Stimulated activated effector memory CD8-positive, alpha-beta T cell treated with anti-CD3 and anti-CD28 coated beads, Interleukin-12 subunit alpha, Interleukin-12 subunit beta, amount 100 ng/mL, for 72 hours (primary cell): ENCODE measurements around the gene ARID4B.
"Not testable (repeated sequence)": the region's sequence is repeated elsewhere in the genome, so short reads cannot be mapped to it uniquely, and the experiment has no call there.

Source experiments
- ATAC-seq: fragments of 150-1000 bp; cut with Tn5 transposase; 2 replicates; pipeline ENCODE4 v1.10.0; 2021
- DNase-seq, 2 donors: peaks; one replicate each; pipeline ENCODE4 v3.0.0; 2021 to 2022; ENCODE audit warnings: low spot score in 2 of 2
- H3K27ac Mint-ChIP-seq: one replicate; pipeline ENCODE4 v1.8.0; 2022; ENCODE audit warnings: mild to moderate bottlenecking, mixed read lengths
- H3K36me3 Mint-ChIP-seq: one replicate; pipeline ENCODE4 v1.8.0; 2022; ENCODE audit warnings: mild to moderate bottlenecking, mixed read lengths
- H3K4me1 Mint-ChIP-seq: one replicate; pipeline ENCODE4 v1.8.0; 2022; ENCODE audit warnings: mixed read lengths
- H3K4me3 Mint-ChIP-seq: one replicate; pipeline ENCODE4 v1.8.0; 2022; ENCODE audit warnings: mild to moderate bottlenecking, mixed read lengths
- H3K9me3 Mint-ChIP-seq: one replicate; pipeline ENCODE4 v1.8.0; 2022; ENCODE audit warnings: mixed read lengths

The ARID4B gene

DNA sequence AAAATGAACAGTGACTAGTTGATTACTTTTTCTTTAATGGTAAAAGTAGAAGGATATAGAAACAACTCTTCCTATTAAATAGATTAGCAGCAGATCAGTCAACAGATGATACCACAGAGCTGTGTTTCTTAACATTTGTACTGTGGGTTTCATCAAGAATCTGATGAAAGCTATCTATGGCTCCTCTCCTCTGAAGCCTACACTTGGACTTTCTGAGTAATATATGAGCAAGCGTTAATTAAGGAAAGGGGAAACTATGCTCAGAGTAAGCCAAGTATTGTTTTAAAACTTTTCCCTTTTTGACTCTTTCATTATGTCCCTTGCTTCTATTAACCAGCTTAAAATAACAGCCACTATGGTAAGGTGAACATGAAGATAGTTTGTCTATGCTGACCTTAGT lies 10.8 kb downstream of the ARID4B start:
- DNase-seq = no peak
- Mint-ChIP-seq H3K36me3 (peaks cover 59% of the 10 kb centered on the region), H3K9me3 (no peaks in the 10 kb centered on the region), H3K4me3 (peak overlapping the region; percentile 9), H3K27ac (no peak overlapping the region), H3K4me1 (peaks cover 65% of the 10 kb centered on the region)
- peak; percentile 83 for ATAC-seq

DNA sequence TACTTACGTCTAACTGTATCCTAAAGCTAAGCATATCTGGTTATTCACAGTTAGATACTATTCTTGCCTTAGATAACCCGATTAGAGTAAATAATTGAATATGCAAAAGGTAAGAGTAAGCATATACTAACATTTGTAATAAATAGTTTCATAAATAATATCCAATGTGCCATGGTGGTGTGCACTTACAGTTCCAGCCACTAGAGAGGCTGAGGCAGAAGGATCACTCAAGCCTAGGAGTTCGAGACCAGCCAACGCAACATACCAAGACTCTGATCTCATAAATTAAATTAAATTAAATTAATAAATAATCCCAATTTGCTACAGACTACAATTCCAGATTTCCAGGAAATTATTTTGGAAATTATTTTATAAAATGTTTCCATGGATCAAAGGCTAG lies 12.2 kb downstream of the ARID4B start:
- Mint-ChIP-seq H3K36me3 (peaks cover 59% of the 10 kb centered on the region), H3K27ac (no peak overlapping the region), H3K4me3 (no peak overlapping the region), H3K9me3 (no peaks in the 10 kb centered on the region), H3K4me1 (peaks cover 55% of the 10 kb centered on the region)
- ATAC-seq (no peak), DNase-seq (no peak)

DNA sequence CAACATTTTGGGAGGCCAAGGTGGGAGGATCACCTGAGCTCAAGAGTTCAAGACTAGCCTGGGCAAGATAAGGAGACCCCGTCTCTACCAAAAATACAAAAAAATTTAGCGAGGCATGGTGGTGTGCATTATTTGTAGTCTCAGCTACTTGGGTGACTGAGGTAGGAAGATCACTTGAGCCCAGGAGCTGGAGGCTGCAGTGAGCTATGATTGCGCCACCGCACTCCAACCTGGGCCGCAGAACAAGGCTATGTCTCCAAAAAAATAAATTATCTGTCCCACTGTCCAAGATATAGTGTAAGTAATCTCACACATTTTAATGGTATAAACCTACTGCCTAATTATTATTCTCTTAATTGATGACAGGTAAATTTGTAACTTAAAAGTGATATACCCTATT lies 12.8 kb downstream of the ARID4B start:
- Mint-ChIP-seq H3K4me1 (peaks cover 52% of the 10 kb centered on the region), H3K9me3 (no peaks in the 10 kb centered on the region), H3K36me3 (peaks cover 59% of the 10 kb centered on the region), H3K27ac (no peak overlapping the region), H3K4me3 (no peak overlapping the region)
- DNase-seq (peak in 1 of 2 donors; percentile 36), ATAC-seq (no peak)

DNA sequence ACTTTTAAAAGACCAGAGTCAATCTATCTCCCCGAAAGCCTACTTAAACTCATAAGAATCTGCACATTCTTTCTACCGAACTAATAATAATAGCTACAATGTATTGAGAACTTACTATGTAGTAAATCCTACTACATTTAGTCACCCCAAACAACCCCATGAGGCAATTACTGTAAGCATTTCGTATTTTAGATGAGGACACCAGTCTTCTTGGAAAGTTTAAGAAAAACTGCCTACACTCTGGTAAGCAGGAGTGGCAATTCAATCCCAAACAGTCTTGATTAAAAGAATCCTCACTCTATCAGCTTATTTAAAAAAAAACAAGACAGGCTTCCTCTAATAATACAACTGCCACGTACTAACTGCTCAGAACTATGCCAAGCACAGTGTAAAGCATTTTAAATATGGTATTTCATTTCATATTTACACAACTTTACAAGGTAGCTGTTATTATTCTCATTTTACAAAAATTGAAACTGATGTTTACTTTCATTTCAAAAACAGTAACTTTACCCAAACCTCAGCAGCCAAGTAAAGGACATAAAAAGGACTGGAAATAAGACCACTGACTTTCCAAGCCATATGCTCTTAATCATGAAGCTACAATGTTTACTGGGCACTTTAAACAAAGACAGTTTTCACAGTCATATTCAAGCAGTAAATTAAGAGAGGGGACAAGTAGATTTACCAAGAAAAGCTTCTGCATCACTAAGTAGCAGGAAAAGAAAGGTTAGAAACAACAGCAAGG lies 13.9 kb downstream of the ARID4B start:
- Mint-ChIP-seq H3K9me3 (no peaks in the 10 kb centered on the region), H3K27ac (peak overlapping the region; percentile 20), H3K36me3 (peaks cover 53% of the 10 kb centered on the region), H3K4me1 (peaks cover 49% of the 10 kb centered on the region), H3K4me3 (peak overlapping the region; percentile 51)
- DNase-seq = no peak
- no peak for ATAC-seq

DNA sequence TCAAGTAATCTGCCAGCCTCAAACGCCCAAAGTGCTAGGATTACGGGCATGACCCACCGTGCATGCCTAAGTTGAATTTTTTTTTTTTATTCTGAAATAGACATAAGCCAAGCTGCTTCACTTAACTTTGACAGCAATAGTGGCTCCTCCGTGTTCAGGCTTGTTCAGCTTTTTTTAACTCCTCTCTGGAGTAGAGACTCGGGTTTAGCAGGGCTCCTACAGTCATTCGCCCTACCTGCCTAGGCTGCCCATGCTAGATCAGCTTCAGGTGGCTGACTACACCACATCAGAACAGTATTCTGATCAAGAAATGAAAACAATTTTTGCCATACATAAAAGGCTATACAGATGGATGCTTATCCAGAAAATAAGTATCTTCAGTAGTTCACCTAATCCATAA lies 14.7 kb downstream of the ARID4B start:
- DNase-seq = no peak
- ATAC-seq = no peak
- peak overlapping the region; percentile 51 for H3K4me3 Mint-ChIP-seq
- peaks cover 45% of the 10 kb centered on the region for H3K36me3 Mint-ChIP-seq
- H3K27ac Mint-ChIP-seq = peak overlapping the region; percentile 20
- no peaks in the 10 kb centered on the region for H3K9me3 Mint-ChIP-seq
- peaks cover 40% of the 10 kb centered on the region for H3K4me1 Mint-ChIP-seq

DNA sequence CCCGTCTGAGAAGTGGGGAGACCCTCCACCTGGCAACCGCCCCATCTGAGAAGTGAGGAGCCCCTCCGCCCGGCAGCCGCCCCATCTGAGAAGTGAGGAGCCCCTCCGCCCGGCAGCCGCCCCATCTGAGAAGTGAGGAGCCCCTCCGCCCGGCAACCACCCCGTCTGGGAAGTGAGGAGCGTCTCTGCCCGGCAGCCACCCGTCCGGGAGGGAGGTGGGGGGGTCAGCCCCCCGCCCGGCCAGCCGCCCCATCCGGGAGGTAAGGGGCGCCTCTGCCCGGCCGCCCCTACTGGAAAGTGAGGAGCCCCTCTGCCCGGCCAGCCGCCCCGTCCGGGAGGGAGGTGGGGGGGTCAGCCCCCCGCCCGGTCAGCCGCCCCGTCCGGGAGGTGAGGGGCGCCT lies 18.8 kb downstream of the ARID4B start:
- H3K27ac Mint-ChIP-seq, H3K4me3 Mint-ChIP-seq, ATAC-seq, H3K9me3 Mint-ChIP-seq, DNase-seq: not testable (repeated sequence)
- peaks cover 38% of the 10 kb centered on the region for H3K36me3 Mint-ChIP-seq
- peaks cover 54% of the 10 kb centered on the region for H3K4me1 Mint-ChIP-seq

DNA sequence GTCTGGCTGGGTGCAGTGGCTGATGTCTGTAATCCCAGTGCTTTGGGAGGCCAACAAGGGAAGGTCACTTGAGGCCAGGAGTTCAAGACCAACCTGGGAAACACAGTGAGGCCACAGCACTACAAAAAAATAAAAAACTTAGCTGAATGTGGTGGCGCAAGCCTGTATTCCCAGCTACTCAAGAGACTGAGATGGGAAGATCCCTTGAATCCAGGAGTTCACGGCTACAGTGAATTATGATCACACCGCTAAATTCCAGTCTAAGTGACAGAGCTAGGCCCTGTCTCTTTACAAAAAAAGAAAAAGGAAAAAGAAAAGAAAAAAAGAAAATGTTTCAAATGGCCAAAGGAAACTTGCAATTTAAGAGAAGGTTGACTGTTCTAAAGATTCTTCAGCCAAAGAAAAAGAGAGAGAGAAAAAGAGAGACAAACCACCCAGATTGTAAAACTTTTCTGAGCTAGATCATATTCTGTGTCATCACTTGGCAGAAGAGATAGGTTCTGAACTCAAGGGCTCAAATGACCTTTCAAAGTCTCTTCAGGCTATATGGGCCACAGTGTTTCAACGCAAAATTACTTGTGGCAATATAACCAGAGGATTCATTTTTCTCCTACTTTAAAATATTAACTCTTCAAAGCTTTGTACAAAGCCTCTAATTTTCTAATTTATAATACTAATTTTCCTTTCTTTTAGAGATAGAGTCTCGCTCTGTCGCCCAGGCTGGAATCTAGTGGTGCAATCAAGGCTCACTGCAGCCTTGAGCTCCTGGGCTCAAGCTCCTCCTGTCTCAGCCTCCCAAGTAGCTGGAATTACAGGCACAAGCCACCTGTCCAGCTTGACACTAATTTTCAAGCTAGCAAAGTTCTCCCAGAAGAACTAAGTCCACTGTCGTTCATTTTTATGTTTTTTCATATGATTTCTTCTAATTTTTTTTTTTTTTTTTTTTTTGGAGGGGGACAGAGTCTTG lies 20.5 kb downstream of the ARID4B start:
- no peak for ATAC-seq
- DNase-seq = no peak
- Mint-ChIP-seq H3K4me3 (no peak overlapping the region), H3K36me3 (peaks cover 45% of the 10 kb centered on the region), H3K4me1 (peaks cover 42% of the 10 kb centered on the region), H3K27ac (no peak overlapping the region), H3K9me3 (no peaks in the 10 kb centered on the region)

DNA sequence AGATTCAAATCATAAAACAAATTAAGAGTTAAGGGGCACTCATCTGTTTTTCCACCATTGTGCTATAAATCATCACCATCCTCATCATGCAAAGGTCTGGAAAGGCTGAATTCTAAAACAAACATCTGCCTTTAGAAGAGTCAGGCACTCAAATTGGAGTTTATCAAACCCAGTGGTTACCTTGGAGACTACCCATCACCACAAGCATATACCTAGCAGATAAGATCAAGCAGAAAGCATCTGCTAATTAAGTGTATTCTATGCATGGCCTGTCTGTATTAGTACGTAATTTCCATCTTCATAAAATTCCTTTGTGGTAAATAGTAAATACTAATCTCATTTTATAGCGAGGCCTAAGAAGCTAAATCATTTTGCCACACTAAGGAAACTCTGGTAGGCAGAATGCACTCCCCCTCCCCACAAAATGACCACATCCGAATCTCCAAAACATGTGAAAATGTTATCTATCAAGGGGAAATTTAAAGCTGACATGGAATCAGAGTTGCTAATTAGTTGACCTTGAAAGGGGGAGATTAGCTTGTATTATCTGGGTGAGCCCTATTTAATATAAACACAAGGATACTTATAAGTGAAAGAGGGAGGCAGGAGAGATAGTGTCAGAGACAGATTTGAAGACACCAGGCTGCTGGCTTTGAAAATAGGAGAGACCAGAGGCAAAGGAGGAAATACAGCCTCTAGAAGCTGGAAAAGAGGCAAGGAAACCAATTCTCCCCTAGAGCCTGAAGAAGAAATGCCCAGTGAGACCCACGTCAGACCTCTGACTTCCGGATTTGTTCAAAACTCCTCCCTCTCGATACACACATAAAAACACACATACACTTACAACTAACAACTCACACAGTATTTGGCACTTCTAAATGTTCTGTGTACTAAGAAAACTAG lies 23.2 kb downstream of the ARID4B start:
- ATAC-seq (peak; percentile 72), DNase-seq (no peak)
- H3K4me3 Mint-ChIP-seq = peak overlapping the region; percentile 18
- no peaks in the 10 kb centered on the region for H3K9me3 Mint-ChIP-seq
- H3K36me3 Mint-ChIP-seq = peaks cover 18% of the 10 kb centered on the region
- peak overlapping the region; percentile 80 for H3K27ac Mint-ChIP-seq
- H3K4me1 Mint-ChIP-seq = peaks cover 50% of the 10 kb centered on the region

DNA sequence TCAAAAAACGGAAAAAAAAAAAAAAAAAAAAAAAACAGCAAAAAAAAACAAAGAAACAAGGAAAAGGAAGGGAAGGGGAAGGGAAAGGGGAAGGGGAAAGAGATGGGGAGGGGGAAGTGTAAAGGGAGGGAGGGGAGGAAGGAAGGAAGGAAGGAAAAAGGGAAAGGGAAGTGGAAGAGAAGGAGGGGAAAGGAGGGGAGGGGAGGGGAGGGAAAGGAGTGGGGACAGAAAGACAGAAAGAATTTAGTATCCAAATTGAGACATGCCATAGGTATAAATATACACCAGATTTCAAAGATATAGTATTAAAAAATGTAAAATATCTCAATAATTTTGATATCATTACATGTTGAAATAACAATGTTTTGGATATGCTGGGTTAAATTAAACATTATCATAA lies 25.8 kb downstream of the ARID4B start:
- Mint-ChIP-seq H3K36me3 (peaks cover 12% of the 10 kb centered on the region), H3K27ac (no peak overlapping the region), H3K9me3 (no peaks in the 10 kb centered on the region), H3K4me3 (no peak overlapping the region), H3K4me1 (peaks cover 69% of the 10 kb centered on the region)
- DNase-seq = no peak
- no peak for ATAC-seq

DNA sequence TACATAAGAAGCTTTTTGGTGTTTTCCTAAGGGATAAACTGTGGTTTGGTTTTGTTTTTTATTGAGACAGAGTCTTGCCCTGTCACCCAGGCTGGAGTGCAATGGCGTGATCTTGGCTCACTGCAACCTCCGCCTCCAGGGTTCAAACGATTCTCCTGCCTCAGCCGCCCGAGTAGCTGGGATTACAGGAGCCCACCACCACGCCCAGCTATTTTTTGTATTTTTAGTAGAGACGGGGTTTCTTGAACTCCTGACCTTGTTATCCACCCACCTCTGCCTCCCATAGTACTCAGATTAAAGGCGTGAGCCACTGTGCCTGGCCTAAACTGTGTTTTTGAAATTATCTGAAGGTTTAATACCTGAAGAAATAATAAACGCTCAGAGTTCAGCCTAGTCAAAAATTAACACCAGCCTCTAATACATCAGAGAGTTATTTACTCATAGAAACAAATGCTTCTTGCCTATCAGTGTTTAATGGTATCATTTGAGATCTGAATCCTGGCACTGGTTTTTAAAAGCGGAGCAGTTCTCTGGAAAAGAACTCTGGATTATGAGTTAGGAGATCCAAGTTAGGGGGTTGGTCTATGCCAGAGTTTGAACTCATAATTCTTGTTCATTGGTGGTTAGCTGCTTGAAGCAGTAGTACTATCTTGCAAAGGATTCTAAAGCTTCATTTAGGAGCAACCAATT lies 28.7 kb downstream of the ARID4B start:
- H3K27ac Mint-ChIP-seq = no peak overlapping the region
- peaks cover 13% of the 10 kb centered on the region for H3K36me3 Mint-ChIP-seq
- H3K4me3 Mint-ChIP-seq = no peak overlapping the region
- no peak for DNase-seq
- H3K4me1 Mint-ChIP-seq = peaks cover 46% of the 10 kb centered on the region
- no peak for ATAC-seq
- H3K9me3 Mint-ChIP-seq = no peaks in the 10 kb centered on the region

DNA sequence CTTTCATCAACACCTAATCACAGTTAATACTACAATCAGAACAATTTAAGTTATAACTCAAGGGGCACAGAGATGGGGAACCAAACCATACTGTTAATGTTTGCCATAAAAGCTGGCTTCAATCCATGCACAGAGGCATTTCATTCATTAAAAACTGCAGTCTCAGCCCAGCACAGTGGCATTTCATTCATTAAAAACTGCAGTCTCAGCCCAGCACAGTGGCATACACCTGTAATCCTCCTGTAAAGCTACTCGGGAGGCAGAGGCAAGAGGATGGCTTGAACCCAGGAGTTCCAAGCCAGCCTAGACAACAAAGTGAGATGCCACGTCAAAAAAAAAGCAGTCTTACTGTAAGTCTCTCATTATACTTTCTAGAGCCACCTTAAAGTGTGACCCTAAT lies 29.2 kb downstream of the ARID4B start:
- peak overlapping the region; percentile 35 for H3K27ac Mint-ChIP-seq
- H3K4me3 Mint-ChIP-seq = no peak overlapping the region
- ATAC-seq = peak; percentile 20
- DNase-seq = no peak
- H3K36me3 Mint-ChIP-seq = peaks cover 13% of the 10 kb centered on the region
- no peaks in the 10 kb centered on the region for H3K9me3 Mint-ChIP-seq
- H3K4me1 Mint-ChIP-seq = peaks cover 44% of the 10 kb centered on the region

DNA sequence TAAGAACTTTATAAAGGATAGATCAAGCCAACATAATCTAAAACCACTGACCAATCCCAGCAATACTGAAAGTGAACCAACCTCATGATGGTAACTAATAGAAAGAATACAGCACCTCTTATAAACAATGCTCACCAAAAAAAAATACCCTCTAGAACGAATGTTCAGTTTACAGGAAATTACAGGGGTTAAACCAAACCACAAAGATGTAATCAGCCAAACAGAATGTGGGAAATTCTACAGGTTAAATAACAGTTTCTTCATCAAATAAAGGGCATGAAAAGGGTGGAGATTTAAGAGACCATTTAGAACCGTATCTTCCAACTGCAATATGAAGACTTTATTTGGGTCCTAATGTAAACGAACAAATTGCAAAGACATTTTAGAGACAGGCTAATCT lies 30.4 kb downstream of the ARID4B start:
- Mint-ChIP-seq H3K36me3 (peaks cover 6% of the 10 kb centered on the region), H3K27ac (peak overlapping the region; percentile 78), H3K4me3 (peak overlapping the region; percentile 48), H3K9me3 (no peaks in the 10 kb centered on the region), H3K4me1 (peaks cover 50% of the 10 kb centered on the region)
- DNase-seq = no peak
- peak; percentile 96 for ATAC-seq

DNA sequence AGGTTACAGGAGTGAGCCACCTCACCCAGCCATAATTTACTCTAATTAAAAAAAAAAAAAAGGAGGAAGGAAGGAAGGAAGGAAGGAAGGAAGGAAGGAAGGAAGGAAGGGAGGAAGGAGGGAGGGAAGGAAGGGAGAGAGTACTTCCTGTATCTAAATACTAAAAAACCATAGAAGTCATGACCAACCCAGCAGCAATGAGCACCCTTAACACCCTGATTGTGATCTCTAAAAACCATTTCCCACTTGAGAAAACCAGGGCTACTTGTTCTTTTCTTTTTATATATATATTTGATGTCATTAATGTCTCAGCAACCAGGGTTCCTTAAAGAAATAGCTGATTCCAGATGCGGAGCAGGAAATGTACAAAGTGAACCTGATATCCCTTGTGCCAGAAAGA lies 31.2 kb downstream of the ARID4B start:
- Mint-ChIP-seq H3K27ac (peak overlapping the region; percentile 78), H3K36me3 (peaks cover 6% of the 10 kb centered on the region), H3K9me3 (no peaks in the 10 kb centered on the region), H3K4me1 (peaks cover 50% of the 10 kb centered on the region), H3K4me3 (peak overlapping the region; percentile 48)
- DNase-seq = no peak
- ATAC-seq = no peak

DNA sequence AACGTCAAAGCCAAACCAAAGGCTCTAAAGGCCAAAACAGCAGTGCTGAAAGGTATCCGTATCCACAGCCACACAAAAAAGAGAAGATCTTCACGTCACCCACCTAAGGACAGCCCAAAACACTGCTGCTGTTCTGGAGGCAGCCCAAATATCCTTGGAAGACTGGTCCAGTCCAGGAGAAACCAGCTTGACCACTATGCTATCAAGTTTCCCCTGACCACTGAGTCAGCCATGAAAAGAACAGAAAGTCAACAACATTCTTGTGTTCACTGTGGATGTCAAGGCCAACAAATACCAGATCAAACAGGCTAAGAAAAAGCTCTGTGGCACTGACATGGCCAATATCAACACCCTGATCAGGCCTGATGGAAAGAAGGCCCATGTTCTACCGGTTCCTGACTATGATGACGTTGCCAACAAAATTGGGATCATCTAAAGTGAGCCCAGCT lies 32.1 kb downstream of the ARID4B start:
- Mint-ChIP-seq H3K36me3 (peaks cover 6% of the 10 kb centered on the region), H3K9me3 (no peaks in the 10 kb centered on the region), H3K4me3 (no peak overlapping the region), H3K27ac (peak overlapping the region; percentile 67), H3K4me1 (peaks cover 48% of the 10 kb centered on the region)
- ATAC-seq = no peak
- DNase-seq = no peak
